ENCODE measurements around the gene SSX2IP. TPM values are rescaled to one million over a fixed set of nuclear protein-coding genes. Genes with fewer than 3 reads are reported as not detected.
A peak's percentile ranks its signal among the peaks of the same experiment; 100 is the strongest.

SSX2IP gene
- polyA plus RNA-seq, 1 donor from 2014 or later: 4.0 TPM

DNA sequence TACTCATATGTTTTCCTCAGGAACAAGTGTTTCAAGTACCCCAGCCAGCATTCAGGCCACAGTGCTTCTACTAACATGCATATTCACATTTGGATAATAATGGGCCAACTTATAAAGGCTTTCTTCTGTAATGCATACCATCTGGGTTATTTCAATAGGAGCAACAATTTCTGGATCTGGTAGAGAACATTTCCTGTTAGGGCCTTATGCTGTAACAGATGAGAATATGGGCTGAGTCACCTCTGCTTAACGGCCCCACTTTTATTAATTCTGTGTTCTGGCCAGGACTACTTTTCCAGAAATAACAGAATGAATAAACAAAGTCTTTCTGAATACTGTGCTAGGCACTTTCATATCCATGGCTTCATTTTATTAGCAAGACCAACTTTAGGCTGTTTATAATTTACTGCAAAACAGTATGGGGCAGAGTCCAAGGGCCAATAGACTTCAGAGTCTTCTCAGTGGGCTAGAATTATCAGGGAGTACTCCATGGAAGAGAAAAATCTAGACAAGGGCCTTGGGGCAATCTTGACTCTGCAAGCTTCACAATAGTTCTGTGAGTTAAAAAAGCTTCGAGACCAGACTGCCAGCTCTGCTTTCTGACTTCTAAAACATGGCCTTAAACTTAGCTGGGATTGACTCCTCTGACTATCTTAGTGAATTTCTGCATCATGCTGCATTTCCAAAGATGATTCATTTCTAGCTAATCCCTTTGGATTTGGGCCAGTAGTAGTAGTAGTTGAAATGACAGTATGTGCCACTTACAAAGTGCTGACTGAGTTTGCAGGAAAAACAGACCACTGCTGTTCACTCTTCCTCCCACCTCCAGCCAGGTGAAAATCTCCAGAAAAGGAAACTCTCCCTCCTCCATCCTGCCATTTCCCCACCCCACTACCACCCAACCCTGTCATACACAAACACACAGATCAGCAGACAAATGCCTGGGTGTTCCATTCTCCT lies 8.2 kb upstream of the SSX2IP start:
- Mint-ChIP-seq H3K9me3 (no peaks in the 10 kb centered on the region), H3K36me3 (peaks cover 2% of the 10 kb centered on the region), H3K27me3 (no peaks in the 10 kb centered on the region), H3K4me3 (no peak overlapping the region), H3K4me1 (peaks cover 11 to 14% (median 11%) of the 10 kb centered on the region in 3 donors), H3K27ac (no peak overlapping the region)

DNA sequence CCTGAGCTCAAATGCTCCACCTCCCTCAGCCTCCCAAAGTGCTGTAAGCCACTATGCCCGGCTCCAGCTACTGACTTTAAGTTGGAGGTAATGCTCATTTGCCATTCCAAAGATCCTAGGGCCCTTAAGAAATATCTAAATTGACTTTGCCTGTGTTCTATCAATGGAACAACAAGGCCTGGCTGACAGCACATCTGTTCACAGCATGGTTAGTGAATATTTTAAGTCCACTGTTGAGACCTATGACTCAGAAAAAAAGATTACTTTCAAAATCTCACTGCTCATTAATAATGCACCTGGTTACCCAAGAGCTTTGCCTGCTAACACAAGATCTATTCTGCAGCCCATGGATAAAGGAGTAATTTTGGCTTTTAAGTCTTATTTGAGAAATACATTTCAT lies 3.5 kb upstream of the SSX2IP start:
- H3K9me3 Mint-ChIP-seq: no peaks in the 10 kb centered on the region
- no peaks in the 10 kb centered on the region for H3K27me3 Mint-ChIP-seq
- no peaks in the 10 kb centered on the region for H3K36me3 Mint-ChIP-seq
- H3K27ac Mint-ChIP-seq: no peak overlapping the region
- H3K4me1 Mint-ChIP-seq: peaks cover 14 to 22% (median 21%) of the 10 kb centered on the region in 3 donors
- H3K4me3 Mint-ChIP-seq: peak overlapping the region in 1 of 4 donors; percentile 95

DNA sequence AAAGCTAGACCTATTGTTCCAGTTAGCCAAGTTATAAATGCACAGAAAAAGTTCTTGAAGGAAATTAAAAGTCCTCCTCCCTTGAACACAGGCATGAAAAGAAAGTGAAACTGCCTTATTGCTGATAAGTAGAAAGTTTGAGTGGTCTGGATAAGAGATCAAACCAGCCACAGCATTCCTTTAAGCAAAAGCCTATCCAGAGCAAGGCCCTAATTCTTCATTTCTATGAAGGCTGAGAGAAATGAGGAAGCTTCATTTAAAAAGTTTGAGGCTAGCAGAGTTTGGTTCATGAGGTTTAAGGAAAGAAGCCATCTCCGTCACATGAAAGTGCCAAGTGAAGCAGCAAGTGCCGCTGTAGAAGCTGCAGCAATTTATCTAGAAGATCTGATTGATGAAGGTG lies 2.7 kb upstream of the SSX2IP start:
- H3K4me3 Mint-ChIP-seq: peak overlapping the region; percentile 62 to 95 (median 79)
- H3K36me3 Mint-ChIP-seq: no peaks in the 10 kb centered on the region
- H3K27ac Mint-ChIP-seq: peak overlapping the region; percentile 56 to 86 (median 82)
- H3K27me3 Mint-ChIP-seq: no peaks in the 10 kb centered on the region
- H3K4me1 Mint-ChIP-seq: peaks cover 14 to 26% (median 21%) of the 10 kb centered on the region in 3 donors
- no peaks in the 10 kb centered on the region for H3K9me3 Mint-ChIP-seq

DNA sequence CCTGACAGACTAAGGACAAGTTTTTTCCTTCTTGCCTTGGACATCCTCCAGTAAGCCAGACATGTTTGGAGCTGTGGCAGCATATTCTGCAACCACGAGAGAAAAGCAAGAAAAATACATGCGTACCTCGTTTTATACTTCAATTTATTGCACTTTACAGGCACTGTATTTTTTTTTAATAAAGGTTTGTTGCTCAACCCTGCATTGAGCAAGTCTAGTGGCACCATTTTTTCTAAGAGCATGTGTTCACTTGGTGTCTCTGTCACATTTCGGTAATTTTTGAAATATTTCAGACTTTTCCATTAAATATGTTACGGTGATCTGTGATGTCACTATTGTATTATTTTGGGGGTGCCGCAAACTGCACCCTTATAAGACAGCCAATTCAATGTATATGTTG lies 2.1 kb upstream of the SSX2IP start:
- Mint-ChIP-seq H3K36me3 (no peaks in the 10 kb centered on the region), H3K27ac (peak overlapping the region; percentile 63 to 86 (median 82)), H3K4me3 (peak overlapping the region; percentile 62 to 95 (median 79)), H3K9me3 (no peaks in the 10 kb centered on the region), H3K27me3 (no peaks in the 10 kb centered on the region), H3K4me1 (peaks cover 16 to 28% (median 21%) of the 10 kb centered on the region in 3 donors)

DNA sequence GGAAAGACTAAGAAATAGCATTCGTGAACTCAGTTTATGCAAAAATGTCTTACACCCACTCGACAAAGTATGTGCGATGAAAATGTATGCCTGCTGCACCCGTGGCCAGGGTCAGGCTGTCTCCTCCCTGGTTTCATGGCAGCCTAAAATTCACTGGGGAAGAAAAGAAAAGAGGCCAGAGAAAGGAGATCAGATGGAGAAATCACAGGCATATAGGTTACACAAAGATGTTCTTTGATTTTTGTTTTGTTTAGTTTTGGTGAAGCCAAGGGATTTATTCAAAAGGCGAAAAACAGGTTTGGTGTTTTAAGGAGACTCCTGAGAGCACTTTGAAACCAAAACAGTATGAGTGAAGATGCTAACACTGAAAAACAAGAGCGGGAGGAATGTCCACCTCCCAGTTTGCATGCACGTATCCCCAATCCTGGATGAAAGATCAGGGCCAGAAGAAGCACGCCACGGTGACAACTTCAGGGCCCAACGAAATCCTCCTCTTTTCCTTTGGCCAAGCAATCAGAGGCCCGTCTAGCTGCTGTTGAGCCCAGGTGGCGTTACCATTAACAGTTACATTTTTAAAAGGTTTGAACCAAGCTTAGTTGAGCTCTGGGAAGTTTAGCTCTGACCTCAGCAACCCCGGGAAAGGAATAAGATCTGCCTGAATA lies 992 bp upstream of the SSX2IP start:
- peak overlapping the region; percentile 28 to 94 (median 87) for H3K27ac Mint-ChIP-seq
- no peaks in the 10 kb centered on the region for H3K36me3 Mint-ChIP-seq
- no peaks in the 10 kb centered on the region for H3K9me3 Mint-ChIP-seq
- H3K27me3 Mint-ChIP-seq: no peaks in the 10 kb centered on the region
- peak overlapping the region; percentile 89 to 96 (median 95) for H3K4me3 Mint-ChIP-seq
- peaks cover 18 to 31% (median 21%) of the 10 kb centered on the region in 3 donors for H3K4me1 Mint-ChIP-seq

DNA sequence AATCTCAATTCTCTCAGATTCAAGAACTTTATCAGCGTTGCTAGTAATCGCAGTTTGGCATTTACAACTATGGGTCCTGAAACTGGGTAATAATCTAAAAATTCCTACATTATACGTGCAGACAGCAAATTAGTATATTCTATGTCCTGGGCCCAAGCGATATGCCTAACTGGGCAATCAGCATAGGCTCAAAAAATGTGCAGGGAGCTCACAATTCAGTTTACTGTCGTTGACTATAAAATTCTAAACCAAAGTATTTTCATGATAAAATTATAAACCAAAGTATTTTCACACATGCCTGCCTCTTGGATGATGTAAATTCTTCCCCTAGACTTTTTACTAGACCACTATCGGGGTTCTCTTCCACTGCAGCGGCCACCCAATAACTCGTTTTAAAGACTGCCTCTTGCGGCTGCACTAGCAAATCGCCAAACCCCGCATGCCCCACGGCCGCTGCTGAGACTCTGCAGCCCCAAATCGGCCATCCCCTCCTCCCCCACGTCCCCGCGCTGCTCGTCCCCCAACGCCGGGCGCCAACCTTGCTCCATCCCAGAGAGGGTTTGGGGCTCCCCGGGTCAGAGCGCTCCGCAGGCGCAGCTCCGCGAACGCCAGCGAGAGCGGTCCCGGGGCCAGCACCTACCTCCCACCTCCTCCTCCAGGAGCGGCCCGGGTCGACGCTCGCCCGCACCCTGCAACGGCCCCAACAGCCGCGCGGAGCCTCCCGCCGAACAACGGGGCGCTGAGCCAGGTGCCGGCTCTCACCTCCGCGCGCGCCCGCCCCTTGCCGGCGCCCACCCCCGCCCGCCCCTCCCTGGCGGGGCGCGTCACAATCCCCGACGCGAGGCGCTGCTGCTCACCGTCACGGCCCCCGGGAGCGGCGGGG lies 506 bp downstream of the SSX2IP start:
- H3K27me3 Mint-ChIP-seq: no peaks in the 10 kb centered on the region
- no peaks in the 10 kb centered on the region for H3K36me3 Mint-ChIP-seq
- H3K4me1 Mint-ChIP-seq: peaks cover 18 to 32% (median 21%) of the 10 kb centered on the region in 3 donors
- peak overlapping the region; percentile 77 to 87 (median 80) for H3K27ac Mint-ChIP-seq
- peak overlapping the region; percentile 89 to 98 (median 93) for H3K4me3 Mint-ChIP-seq
- H3K9me3 Mint-ChIP-seq: no peaks in the 10 kb centered on the region

DNA sequence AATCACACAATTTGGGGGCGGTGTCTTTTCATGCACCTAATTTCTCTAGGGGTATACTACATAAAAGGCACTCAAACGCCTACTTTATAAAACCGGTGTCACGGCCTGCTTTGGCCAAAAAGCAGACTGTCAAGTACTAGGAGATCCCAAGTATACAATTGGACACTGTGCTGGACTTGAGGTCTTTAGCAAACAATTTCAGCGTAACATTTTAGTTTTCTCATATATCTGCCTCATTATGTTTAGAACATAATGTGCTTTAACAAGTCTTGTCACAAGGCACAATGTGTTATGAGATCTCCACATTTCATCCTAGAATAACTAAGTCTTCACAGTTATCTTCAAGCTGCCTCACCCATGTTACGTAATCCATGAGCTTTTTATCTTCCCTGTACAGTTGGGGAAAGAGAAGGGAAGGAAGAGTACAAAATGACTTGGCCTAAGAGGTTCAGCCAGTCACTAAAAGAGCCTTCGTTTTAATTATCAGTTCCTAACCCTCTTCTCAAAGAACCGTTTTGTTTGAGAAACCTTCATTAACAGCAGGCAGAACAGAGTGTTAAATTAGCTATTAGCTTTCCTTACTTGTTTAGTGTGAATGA lies 1.7 kb downstream of the SSX2IP start:
- no peaks in the 10 kb centered on the region for H3K27me3 Mint-ChIP-seq
- peak overlapping the region in 1 of 3 donors; percentile 8 for H3K27ac Mint-ChIP-seq
- H3K36me3 Mint-ChIP-seq: no peaks in the 10 kb centered on the region
- peaks cover 16 to 32% (median 18%) of the 10 kb centered on the region in 3 donors for H3K4me1 Mint-ChIP-seq
- H3K4me3 Mint-ChIP-seq: peak overlapping the region in 3 of 4 donors; percentile 44 to 95 (median 68)
- no peaks in the 10 kb centered on the region for H3K9me3 Mint-ChIP-seq

DNA sequence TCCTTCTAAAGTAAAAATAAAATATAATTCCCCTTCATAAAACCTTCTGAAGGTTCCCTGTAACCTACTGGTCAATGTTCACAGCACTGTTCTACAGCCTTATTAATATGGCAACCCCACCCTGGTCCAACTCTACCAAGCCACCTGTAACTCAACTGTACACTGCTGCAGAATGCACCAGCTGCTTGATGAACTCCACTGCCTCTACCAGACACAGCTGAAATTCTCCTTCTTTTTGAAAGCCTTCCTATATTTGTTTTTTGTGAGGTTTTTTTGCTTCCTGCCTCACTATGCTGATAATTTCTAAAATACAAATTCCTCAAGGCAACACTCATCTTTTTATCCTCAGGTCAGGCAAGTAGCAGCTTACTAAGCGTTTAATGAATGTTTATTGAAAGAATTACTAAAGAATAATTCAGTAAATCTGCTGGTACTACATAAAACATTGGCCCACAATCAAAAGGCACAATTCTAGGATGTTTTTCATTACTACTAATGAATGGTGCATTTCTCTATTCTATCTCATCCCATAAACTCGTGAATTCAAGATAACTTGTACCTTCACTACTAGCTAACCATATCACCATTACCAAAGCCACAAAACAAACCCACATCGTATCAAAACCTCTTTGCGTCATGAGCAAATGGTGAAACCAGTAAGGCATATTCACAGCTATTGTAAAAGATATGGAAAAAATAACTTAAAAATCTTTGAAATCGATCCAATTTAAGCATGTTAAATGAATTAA lies 2.4 kb downstream of the SSX2IP start:
- Mint-ChIP-seq H3K27ac (no peak overlapping the region), H3K27me3 (no peaks in the 10 kb centered on the region), H3K9me3 (no peaks in the 10 kb centered on the region), H3K4me1 (peaks cover 13 to 28% (median 14%) of the 10 kb centered on the region in 3 donors), H3K36me3 (no peaks in the 10 kb centered on the region), H3K4me3 (peak overlapping the region in 1 of 4 donors; percentile 31)

DNA sequence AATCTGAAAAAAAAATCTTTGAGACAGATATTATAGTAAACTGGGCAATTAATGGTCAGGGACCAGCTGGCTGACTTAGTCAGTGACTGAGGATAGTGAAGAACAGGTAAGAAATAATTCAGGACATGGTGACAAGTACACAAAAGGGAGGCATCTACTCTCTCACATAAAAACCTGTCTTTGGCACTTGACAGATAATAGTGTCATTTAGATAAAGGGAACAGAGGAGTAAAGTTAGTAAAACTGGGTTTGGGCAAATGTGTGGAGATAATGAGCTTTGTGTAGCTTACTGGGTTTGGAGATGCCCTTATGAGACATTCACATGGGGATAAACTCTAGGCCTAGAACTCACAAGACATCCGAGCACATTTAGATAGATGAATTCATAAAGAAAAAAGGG lies 4.0 kb downstream of the SSX2IP start:
- H3K36me3 Mint-ChIP-seq: peaks cover 1% of the 10 kb centered on the region
- peaks cover 10 to 23% (median 10%) of the 10 kb centered on the region in 3 donors for H3K4me1 Mint-ChIP-seq
- peak overlapping the region in 1 of 3 donors; percentile 44 for H3K27ac Mint-ChIP-seq
- no peaks in the 10 kb centered on the region for H3K27me3 Mint-ChIP-seq
- peak overlapping the region in 1 of 4 donors; percentile 46 for H3K4me3 Mint-ChIP-seq
- no peaks in the 10 kb centered on the region for H3K9me3 Mint-ChIP-seq

DNA sequence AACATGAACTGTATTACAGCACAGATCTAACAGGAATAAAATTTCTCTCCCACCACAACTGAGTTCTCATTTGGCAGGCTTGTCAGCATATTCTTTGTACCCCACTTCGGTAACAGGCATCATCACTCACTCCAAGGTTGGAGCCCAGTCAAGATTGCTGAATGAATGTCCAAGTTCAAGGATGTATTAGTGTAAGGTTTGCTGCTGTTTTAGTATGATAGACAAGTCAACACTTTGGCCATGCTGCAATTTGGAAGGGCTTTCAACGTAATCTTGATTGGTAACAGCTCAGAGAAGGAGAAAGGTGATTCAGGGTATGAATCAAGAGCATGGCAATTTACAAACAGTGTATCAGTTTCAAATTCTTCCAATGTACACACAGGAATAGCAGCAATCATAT lies 6.8 kb downstream of the SSX2IP start:
- peaks cover 1% of the 10 kb centered on the region for H3K36me3 Mint-ChIP-seq
- H3K27ac Mint-ChIP-seq: no peak overlapping the region
- H3K4me1 Mint-ChIP-seq: peaks cover 0 to 7% (median 4%) of the 10 kb centered on the region in 3 donors
- no peak overlapping the region for H3K4me3 Mint-ChIP-seq
- no peaks in the 10 kb centered on the region for H3K9me3 Mint-ChIP-seq
- no peaks in the 10 kb centered on the region for H3K27me3 Mint-ChIP-seq

DNA sequence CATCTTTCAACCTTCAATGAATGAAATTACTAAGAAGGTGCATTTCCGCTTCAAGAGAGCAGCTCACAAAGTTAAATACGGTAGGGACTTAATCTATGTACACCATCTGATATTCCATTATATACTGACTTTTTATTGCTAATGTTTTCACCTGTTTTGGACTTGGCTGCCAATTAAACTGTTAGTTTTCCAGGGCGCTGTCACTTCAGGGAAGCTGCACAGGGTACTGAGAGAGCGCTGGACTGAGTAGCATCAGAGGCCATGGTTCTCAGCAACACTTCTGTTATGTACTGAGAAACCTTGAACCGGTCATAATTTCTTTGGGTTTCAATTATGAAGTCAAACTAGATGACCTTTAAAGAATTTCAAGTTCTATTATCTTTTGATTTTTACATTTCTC lies 8.2 kb downstream of the SSX2IP start:
- no peaks in the 10 kb centered on the region for H3K27me3 Mint-ChIP-seq
- peaks cover 0 to 4% (median 2%) of the 10 kb centered on the region in 3 donors for H3K4me1 Mint-ChIP-seq
- no peaks in the 10 kb centered on the region for H3K9me3 Mint-ChIP-seq
- H3K36me3 Mint-ChIP-seq: peaks cover 4% of the 10 kb centered on the region
- no peak overlapping the region for H3K27ac Mint-ChIP-seq
- H3K4me3 Mint-ChIP-seq: no peak overlapping the region

DNA sequence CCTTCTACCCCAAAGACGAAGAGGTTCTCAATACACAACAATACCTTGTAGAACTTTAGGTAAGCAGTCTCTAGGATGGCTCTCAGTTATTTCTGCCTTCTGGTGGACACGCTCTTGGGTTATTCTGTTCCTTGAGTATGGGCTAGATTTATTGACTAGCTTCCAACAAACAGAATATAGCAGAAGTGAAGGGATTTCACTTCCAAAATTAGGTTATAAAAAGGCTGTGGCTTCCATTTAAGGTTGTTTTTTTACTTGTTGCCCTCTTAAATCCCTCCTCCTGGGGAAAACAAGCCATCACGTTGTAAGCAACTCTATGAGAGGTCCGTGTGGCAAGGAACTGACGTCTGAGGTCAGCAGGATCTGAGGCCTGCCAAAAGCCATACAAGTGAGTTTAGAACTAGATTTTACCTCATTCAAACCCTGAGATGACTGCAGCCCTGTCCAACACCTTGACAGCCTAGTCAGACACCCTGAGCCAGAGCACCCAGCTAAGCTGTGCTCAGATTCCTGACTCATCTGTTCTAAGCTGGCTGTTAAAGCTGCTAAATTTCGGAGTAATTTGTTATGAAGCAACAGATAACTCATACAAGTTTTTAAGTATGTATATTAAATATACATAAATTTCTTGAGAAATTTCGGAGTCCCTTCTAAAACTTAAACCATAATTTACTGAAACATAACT lies 12.7 kb downstream of the SSX2IP start:
- Mint-ChIP-seq H3K4me3 (no peak overlapping the region), H3K9me3 (no peaks in the 10 kb centered on the region), H3K36me3 (peaks cover 4% of the 10 kb centered on the region), H3K27ac (peak overlapping the region in 1 of 3 donors; percentile 39), H3K4me1 (no peaks in the 10 kb centered on the region), H3K27me3 (no peaks in the 10 kb centered on the region)

DNA sequence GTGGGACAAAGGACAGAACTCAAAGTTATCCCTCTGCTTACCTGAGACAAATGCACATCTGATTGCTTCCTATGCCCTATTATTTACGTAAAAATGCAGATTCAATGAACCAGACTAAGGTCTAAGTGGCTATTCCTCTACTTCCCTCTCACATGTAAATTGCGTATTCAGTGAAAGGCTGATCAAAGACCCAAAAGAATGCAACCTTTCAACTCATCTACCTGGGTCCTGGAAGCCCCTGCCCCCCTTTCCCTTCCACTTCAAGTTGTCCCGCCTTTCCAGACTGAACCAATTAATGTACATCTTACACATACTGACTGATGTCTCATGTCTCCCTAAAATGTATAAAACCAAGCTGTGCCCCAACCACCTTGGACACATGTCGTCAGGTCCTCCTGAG lies 14.6 kb downstream of the SSX2IP start:
- no peak overlapping the region for H3K4me3 Mint-ChIP-seq
- H3K27me3 Mint-ChIP-seq: no peaks in the 10 kb centered on the region
- H3K27ac Mint-ChIP-seq: no peak overlapping the region
- H3K36me3 Mint-ChIP-seq: peaks cover 3% of the 10 kb centered on the region
- no peaks in the 10 kb centered on the region for H3K9me3 Mint-ChIP-seq
- no peaks in the 10 kb centered on the region for H3K4me1 Mint-ChIP-seq
